GM13977 (cell line): Measurements from ENCODE around the gene KLHL41.

Experiments
- DNase-seq: peaks from one replicate; pipeline ENCODE4 v3.0.0; 2012; ENCODE audit warnings: low spot score
- CTCF ChIP-seq: IDR thresholded peaks from 2 replicates; pipeline ENCODE4 v1.5.1; 2012; ENCODE audit warnings: mild to moderate bottlenecking, control low read depth; ENCODE audit not compliant: insufficient read depth; ENCODE audit errors: extremely low read depth, missing control alignments
- in situ Hi-C: fragments of 300-500 bp; cut with MboI; formaldehyde crosslinking; loops from one replicate; pipeline ENCODE4 v1.12.0; 2022; ENCODE audit warnings: low sequenced_read_pairs, low pct_unique_long_range_greater_than_20kb, mixed read lengths, inconsistent platforms; ENCODE audit not compliant: unreplicated experiment

KLHL41 gene

GRCh38 chr2:169480079-169480465 lies 29.4 kb upstream of the KLHL41 start:
- no peak for TF ChIP-seq CTCF
- in situ Hi-C loops: no loop called here
- DNase-seq: no peak

DNA sequence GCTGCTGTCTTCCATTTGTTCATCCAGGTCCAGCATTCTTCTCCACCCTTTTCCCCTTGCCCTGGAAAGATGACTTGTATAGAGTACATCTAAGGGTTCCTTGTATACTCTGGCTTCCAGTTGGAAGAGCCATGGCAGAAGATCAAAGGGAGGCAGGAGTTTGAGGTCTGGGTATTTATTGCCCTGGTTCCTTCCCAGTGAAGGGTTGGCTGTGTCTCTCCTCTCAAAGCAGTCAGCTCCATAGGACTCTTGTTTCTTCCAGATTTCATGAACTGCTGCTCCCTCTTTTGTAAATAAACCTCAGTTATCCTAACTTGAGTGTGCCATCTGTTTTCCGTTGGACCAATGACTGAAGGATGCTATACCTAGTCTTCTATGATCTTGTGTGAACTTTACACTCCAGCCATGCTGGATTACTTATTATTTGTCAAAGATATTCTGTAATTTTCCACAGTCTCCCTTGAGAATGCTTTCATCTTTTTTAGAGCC lies 23.8 kb upstream of the KLHL41 start:
- in situ Hi-C loops: no loop called here
- no peak for DNase-seq
- TF ChIP-seq CTCF: no peak

- DNase-seq: no peak
- in situ Hi-C loops: no loop called here
- TF ChIP-seq CTCF: no peak
Measured at GRCh38 chr2:169486487-169486886, 23.0 kb upstream of the KLHL41 start.

DNA sequence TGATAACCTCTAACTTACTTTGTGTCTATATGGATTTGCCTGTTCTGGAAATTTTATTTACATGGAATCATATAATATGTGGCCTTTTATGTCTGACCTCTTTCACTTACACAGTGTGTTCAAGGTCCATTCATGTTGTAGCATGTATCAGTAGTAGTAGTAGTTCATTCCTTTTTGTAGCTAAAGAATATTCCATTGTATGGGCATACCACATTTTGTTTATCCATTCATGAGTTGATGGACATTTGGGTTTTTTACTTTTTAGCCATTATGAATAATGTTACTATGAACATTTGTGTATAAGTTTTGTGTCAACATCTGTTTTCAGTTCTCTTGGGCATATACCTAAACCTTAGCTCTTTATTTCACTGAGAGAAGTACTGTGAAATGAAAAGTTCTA lies 18.7 kb upstream of the KLHL41 start:
- in situ Hi-C loops: no loop called here
- TF ChIP-seq CTCF: no peak
- no peak for DNase-seq

DNA sequence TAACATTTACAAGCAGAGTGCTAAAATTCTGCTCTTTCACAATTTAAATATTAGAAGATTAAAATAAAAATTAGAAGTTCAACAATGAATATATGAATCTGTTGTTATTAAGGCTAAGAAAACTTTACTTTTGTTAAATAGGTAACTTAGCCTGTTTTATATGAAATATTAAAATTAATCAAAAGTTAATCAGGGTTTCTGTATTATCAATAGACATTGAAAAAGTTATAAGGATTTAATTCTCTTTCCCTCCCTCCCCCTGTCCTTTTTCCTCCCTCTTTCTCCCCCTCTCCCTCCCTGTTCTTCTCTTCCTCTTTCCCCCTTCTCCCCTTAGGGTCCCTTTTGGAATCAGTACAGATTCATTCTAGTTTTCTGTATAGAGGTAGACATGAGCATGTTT lies 18.1 kb upstream of the KLHL41 start:
- TF ChIP-seq CTCF: no peak
- in situ Hi-C loops: no loop called here
- DNase-seq: no peak

DNA sequence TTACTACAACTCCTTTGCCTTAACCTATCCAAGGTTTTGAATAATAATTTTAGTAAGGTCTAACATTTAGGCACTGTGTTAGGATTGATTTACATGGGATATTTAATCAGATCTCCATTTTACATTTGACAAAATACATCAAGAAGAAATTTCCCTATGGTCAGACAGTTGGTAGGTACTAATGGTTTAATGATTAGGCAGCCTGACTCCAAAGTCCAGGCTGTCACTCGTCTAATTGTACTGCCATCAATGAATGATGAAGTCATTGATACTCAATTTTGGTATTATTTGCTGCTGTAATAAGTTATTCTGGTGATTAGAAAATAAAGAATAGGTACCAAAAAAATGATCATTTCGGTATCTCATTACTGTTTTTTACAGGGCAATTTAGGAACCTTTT lies 16.1 kb upstream of the KLHL41 start:
- DNase-seq: no peak
- TF ChIP-seq CTCF: no peak
- in situ Hi-C loops: no loop called here

DNA sequence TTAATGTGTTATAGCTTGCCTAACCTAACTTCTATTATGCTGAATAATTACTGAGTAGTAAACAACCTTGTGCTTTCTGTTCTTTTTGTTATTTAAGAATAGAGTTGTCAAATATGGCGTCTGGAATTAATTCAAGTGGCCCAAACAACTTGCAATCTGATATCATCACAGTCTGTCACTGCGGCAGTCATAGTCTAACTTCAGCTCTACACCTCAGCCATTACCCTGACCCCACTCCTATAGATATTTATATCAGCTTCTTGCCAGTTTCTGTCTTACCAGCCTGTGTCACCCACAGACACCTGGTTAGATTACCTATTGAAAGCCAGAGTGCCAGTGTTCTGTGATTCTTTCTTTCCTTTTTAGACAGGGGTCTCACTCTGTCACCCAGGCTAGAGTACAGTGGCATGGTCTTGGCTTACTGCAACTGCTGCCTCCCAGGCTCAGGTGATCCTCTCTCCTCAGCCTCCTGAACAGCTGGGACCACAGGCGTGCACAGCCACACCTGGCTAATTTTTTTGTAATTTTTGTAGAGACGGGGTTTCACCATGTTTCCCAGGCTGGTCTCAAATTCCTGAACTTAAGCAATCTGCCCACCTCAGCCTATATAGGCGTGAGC lies 14.1 kb upstream of the KLHL41 start:
- in situ Hi-C loops: no loop called here
- DNase-seq: no peak

More for the DNA sequence above, 14.1 kb upstream of the KLHL41 start:
- no peak for TF ChIP-seq CTCF
